WI38 (cell line): ENCODE measurements around the gene NT5DC4.
A peak's percentile ranks its signal among the peaks of the same experiment; 100 is the strongest.

Source experiments
- H3K4me3 ChIP-seq: 2 replicates; pipeline ENCODE4 v1.5.1; 2011; ENCODE audit warnings: low read depth, mild to moderate bottlenecking, control low read depth, low read length
- CTCF ChIP-seq: IDR thresholded peaks from 2 replicates; pipeline ENCODE4 v1.5.1; 2012; ENCODE audit warnings: low read depth, mild to moderate bottlenecking, control low read depth, low read length

The NT5DC4 gene

GRCh38 chr2:112768432-112768831 lies 47.6 kb downstream of the NT5DC4 start:
- peak; percentile 28; the same call in 1 of the 2 replicates for TF ChIP-seq CTCF
- no peak overlapping the region for H3K4me3 ChIP-seq

DNA sequence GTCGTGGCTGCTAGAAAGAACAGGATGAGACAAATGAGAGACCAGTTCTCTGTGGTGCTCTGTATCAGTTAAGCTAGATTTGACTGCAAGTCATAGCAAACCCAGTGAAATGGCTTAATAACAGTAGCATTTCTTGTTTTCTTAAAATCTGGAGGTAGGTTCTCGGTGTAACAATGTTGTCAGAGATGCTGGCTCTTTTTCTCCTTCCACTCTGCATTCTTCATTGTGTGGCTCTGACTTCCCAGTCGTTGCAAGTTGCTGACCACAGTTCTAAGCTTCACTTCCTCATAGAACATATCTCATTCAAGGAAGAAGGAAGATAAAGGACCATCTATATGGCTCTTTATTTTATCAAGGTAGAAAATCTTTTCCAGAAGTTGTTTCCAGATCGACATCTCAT lies 51.5 kb downstream of the NT5DC4 start:
- TF ChIP-seq CTCF = no peak

DNA sequence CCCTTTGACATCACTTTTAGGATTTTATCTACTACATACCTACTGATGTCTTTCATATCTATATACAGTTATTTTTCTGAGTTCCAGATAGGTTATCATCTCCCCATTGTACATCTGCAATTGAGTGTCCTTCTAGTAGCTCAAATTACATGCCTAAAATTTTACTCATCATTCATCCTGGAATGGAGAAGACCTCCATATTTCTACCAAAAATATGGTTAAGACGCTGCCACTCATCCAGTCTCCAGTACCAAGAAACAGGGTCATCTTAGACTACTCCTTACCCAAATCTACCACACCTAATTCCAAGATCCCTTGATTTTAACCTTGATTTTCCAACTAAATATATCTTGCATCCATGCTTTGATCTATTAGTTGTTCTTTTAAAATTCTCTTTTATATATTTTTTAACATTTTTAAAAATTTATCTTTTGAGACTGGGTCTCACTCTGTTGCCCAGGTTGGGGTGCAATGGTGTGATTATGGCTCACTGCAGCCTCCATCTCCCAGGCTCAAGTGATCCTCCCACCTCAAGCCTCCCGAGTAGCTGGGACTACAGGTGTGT lies 52.2 kb downstream of the NT5DC4 start:
- no peak overlapping the region for H3K4me3 ChIP-seq
- no peak for TF ChIP-seq CTCF

More for the DNA sequence above, 51.5 kb downstream of the NT5DC4 start:
- H3K4me3 ChIP-seq = no peak overlapping the region

GRCh38 chr2:112773556-112773955 lies 52.7 kb downstream of the NT5DC4 start:
- TF ChIP-seq CTCF = no peak
- no peak overlapping the region for H3K4me3 ChIP-seq

- H3K4me3 ChIP-seq = no peak overlapping the region
- no peak for TF ChIP-seq CTCF
These were observed 53.9 kb downstream of the NT5DC4 start for GRCh38 chr2:112774536-112775285.

- no peak overlapping the region for H3K4me3 ChIP-seq
- no peak for TF ChIP-seq CTCF
These were observed 55.3 kb downstream of the NT5DC4 start for GRCh38 chr2:112776113-112776512.

DNA sequence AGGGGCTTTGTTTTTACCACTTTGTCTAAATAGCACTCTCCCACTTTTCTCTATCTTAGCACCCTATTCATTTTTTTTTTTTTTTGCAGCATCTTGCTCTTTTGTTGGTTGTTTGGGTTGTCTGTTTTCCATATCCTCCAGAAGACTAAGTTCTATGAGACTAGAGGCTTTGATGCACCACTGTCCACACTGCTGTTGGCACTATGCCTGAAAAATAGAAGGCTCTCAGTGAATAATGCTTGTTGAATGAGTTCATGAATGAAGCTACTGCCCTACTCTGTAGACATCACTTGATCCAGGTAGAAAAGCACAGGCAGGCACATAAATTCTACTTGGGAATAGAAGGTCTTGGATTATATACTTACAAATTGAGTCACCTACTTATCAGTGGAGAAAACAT lies 56.2 kb downstream of the NT5DC4 start:
- no peak for TF ChIP-seq CTCF
- no peak overlapping the region for H3K4me3 ChIP-seq
